ENCODE data around the gene PLXNA4.

GRCh38 chr7:132211971-132212370, 364.3 kb downstream of the PLXNA4 start:
- TF ChIP-seq CTCF (IDR thresholded peaks at IDR 0.05), result no peak
- no peak for TF ChIP-seq POLR2AphosphoS5 (IDR thresholded peaks at IDR 0.05)
- no peak for TF ChIP-seq POLR2A (IDR thresholded peaks at IDR 0.05)
- TF ChIP-seq EP300 (IDR thresholded peaks at IDR 0.05; ENCODE audit: low read depth), result no peak
